ENCODE data around the gene RITA1.

Gene RITA1

GRCh38 chr12:113197518-113198077 lies 12.1 kb downstream of the RITA1 start:
- no peak for TF ChIP-seq CTCF (IDR thresholded peaks at IDR 0.05; ENCODE audit: insufficient read depth, low read length, poor library complexity, severe bottlenecking)
- Histone ChIP-seq H3K36me3 (ENCODE audit: control insufficient read depth, insufficient read depth, low read length) (peaks cover 4% of the 10 kb centered on the region), H3K27me3 (replicated peaks; ENCODE audit: control insufficient read depth, insufficient read depth, low read length) (no peaks in the 10 kb centered on the region), H3K4me3 (replicated peaks; ENCODE audit: low read depth, low read length) (no peak overlapping the region)
- DNase-seq (ENCODE audit: extremely low read depth, insufficient read length) = no peak

DNA sequence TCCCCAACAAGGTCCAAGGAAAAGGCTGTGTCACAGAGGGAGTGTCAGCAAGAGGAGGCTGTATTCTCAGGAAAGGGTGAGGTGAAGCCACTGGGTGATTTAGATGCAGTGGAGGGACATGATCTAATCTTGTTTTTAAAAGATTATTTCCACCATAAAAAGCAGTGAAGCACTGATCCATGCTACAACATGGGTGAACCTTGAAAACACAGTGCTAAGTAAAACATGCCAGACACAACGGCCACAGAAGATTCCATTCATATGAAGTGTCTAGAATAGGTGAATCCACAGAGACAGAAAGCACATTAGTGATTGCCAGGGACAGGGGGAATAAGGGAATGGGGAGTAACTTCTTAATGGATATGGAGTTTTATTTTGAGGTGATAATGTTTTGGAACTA lies 12.8 kb downstream of the RITA1 start:
- Histone ChIP-seq H3K27me3 (replicated peaks; ENCODE audit: control insufficient read depth, insufficient read depth, low read length) (no peaks in the 10 kb centered on the region), H3K36me3 (ENCODE audit: control insufficient read depth, insufficient read depth, low read length) (no peaks in the 10 kb centered on the region; the same call in 1 of the 2 replicates), H3K4me3 (replicated peaks; ENCODE audit: low read depth, low read length) (no peak overlapping the region)
- DNase-seq (ENCODE audit: extremely low read depth, insufficient read length) = no peak
- no peak for TF ChIP-seq CTCF (IDR thresholded peaks at IDR 0.05; ENCODE audit: insufficient read depth, low read length, poor library complexity, severe bottlenecking)

GRCh38 chr12:113200021-113200797 lies 14.7 kb downstream of the RITA1 start:
- H3K27me3 ChIP-seq (replicated peaks; ENCODE audit: control insufficient read depth, insufficient read depth, low read length) = no peaks in the 10 kb centered on the region

GRCh38 chr12:113201187-113202177 lies 16.0 kb downstream of the RITA1 start:
- no peaks in the 10 kb centered on the region for H3K27me3 ChIP-seq (replicated peaks; ENCODE audit: control insufficient read depth, insufficient read depth, low read length)
- no peak for TF ChIP-seq CTCF (IDR thresholded peaks at IDR 0.05; ENCODE audit: insufficient read depth, low read length, poor library complexity, severe bottlenecking)
- no peak for DNase-seq (ENCODE audit: extremely low read depth, insufficient read length)
- H3K4me3 ChIP-seq (replicated peaks; ENCODE audit: low read depth, low read length) = no peak overlapping the region
- no peaks in the 10 kb centered on the region for H3K36me3 ChIP-seq (ENCODE audit: control insufficient read depth, insufficient read depth, low read length)

More at GRCh38 chr12:113200021-113200797, 14.7 kb downstream of the RITA1 start:
- DNase-seq (ENCODE audit: extremely low read depth, insufficient read length) = no peak
- Histone ChIP-seq H3K4me3 (replicated peaks; ENCODE audit: low read depth, low read length) (no peak overlapping the region), H3K36me3 (ENCODE audit: control insufficient read depth, insufficient read depth, low read length) (no peaks in the 10 kb centered on the region)
- no peak for TF ChIP-seq CTCF (IDR thresholded peaks at IDR 0.05; ENCODE audit: insufficient read depth, low read length, poor library complexity, severe bottlenecking)

DNA sequence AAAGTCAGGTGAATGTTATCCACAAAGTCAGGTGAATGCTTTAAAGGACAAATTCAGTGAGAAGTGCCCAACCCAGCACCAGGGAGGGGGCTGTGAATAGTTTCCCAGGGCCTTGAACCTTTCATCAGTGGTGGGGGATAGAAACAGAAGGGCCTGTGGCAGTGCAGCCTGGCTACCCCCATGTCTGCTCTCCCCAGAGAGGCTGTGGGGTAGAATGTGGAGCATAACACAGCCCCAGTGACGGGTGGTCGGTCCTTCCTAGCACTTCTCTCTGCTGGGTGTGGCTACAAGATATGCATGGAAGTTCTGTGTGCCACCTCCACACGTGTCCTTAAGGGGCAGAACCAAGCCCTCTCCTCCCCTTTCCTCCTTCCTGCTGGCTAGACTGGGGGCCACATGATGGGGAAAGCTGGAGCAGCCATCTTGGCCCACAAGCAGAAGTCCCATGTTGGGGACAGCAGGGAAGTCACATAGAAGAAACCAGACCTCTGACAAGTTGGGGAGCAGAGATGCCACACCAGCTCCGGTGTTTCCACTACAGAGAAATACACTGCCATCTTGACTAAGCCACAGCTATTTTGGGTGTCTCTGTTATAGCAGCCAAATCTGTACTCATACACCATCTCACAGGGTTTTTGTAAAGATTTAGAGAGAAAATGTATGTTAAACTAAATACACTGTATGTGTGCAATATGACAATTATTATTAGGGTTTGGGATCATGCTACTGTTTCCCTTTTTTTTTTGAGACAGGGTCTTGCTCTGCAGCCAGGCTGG lies 17.0 kb downstream of the RITA1 start:
- H3K27me3 ChIP-seq (replicated peaks; ENCODE audit: control insufficient read depth, insufficient read depth, low read length) = no peaks in the 10 kb centered on the region
- TF ChIP-seq CTCF (IDR thresholded peaks at IDR 0.05; ENCODE audit: insufficient read depth, low read length, poor library complexity, severe bottlenecking) = no peak
- no peak for DNase-seq (ENCODE audit: extremely low read depth, insufficient read length)
- no peak overlapping the region for H3K4me3 ChIP-seq (replicated peaks; ENCODE audit: low read depth, low read length)
- no peaks in the 10 kb centered on the region for H3K36me3 ChIP-seq (ENCODE audit: control insufficient read depth, insufficient read depth, low read length)

Data from GM06990 (cell line).